GM12864 (cell line): ENCODE measurements around the gene RIMS4.

Source experiments
- DNase-seq: peaks from one replicate; pipeline ENCODE4 v3.0.0-alpha.2; 2011; ENCODE audit warnings: low read depth
- H3K4me3 ChIP-seq: 2 replicates; pipeline ENCODE4 v1.5.1; 2011; ENCODE audit warnings: mild to moderate bottlenecking, low read depth, low read length, control low read depth
- CTCF ChIP-seq: IDR thresholded peaks from 2 replicates; pipeline ENCODE4 v1.5.1; 2011; ENCODE audit warnings: low read depth, mild to moderate bottlenecking, moderate library complexity, low read length, control low read depth, inconsistent platforms; ENCODE audit errors: missing control alignments

Gene RIMS4

GRCh38 chr20:44810391-44811149 lies at the start of gene RIMS4:
RIMS4 (minus strand) TSS chr20:44810546; CDS start chr20:44810271, 275 bp downstream.
- no peak for DNase-seq
- no peak for TF ChIP-seq CTCF
- no peak within 1 kb of the TSS for H3K4me3 ChIP-seq

GRCh38 chr20:44858606-44859360 lies 48.4 kb upstream of the RIMS4 start:
- DNase-seq, result no peak

GRCh38 chr20:44856856-44857448 lies 46.6 kb upstream of the RIMS4 start:
- DNase-seq, result no peak
- no peak for TF ChIP-seq CTCF
- H3K4me3 ChIP-seq, result no peak overlapping the region

More at GRCh38 chr20:44858606-44859360, 48.4 kb upstream of the RIMS4 start:
- TF ChIP-seq CTCF, result no peak
- H3K4me3 ChIP-seq, result no peak overlapping the region

- DNase-seq, result no peak
- TF ChIP-seq CTCF, result no peak
- no peak overlapping the region for H3K4me3 ChIP-seq
Measured at GRCh38 chr20:44856442-44856841, 46.1 kb upstream of the RIMS4 start.

GRCh38 chr20:44851545-44851944 lies 41.2 kb upstream of the RIMS4 start:
- H3K4me3 ChIP-seq, result no peak overlapping the region
- DNase-seq, result no peak
- no peak for TF ChIP-seq CTCF

GRCh38 chr20:44850837-44851236 lies 40.5 kb upstream of the RIMS4 start:
- DNase-seq, result no peak
- no peak overlapping the region for H3K4me3 ChIP-seq
- TF ChIP-seq CTCF, result no peak
